Hepatocyte (in vitro differentiated cells): ENCODE results near the gene GJD3. TPM values are rescaled to one million over a fixed set of nuclear protein-coding genes. Genes with fewer than 3 reads are reported as not detected.

Experiments used
- DNase-seq: peaks from one replicate; pipeline ENCODE4 v3.0.0-alpha.2; 2016; ENCODE audit warnings: low spot score
- H2AFZ ChIP-seq: fragments of 200-600 bp; sonication (generic); 2 replicates; pipeline ENCODE4 v1.6.0; 2016; ENCODE audit warnings: antibody characterized with exemption, mild to moderate bottlenecking
- H3K27ac ChIP-seq: fragments of 200-600 bp; sonication (generic); 2 replicates; pipeline ENCODE4 v1.5.1; 2016; ENCODE audit warnings: mild to moderate bottlenecking
- H3K27me3 ChIP-seq: fragments of 200-600 bp; sonication (generic); 2 replicates; pipeline ENCODE4 v1.6.1; 2016
- H3K36me3 ChIP-seq: fragments of 200-600 bp; sonication (generic); replicated peaks from 2 replicates; pipeline ENCODE4 v1.5.1; 2016; ENCODE audit warnings: low read depth; ENCODE audit not compliant: insufficient read depth
- H3K4me1 ChIP-seq: fragments of 200-600 bp; sonication (generic); 2 replicates; pipeline ENCODE4 v1.5.1; 2016; ENCODE audit warnings: mild to moderate bottlenecking, moderate library complexity; ENCODE audit not compliant: insufficient read depth
- H3K4me2 ChIP-seq: fragments of 200-600 bp; sonication (generic); 2 replicates; pipeline ENCODE4 v1.6.0; 2016
- H3K4me3 ChIP-seq: fragments of 200-600 bp; sonication (generic); 2 replicates; pipeline ENCODE4 v1.5.1; 2016; ENCODE audit warnings: mild to moderate bottlenecking
- H3K79me2 ChIP-seq: fragments of 200-600 bp; sonication (generic); 2 replicates; pipeline ENCODE4 v1.6.0; 2017; ENCODE audit warnings: mild to moderate bottlenecking
- H3K9me2 ChIP-seq: fragments of 200-600 bp; sonication (generic); replicated peaks from 2 replicates; pipeline ENCODE4 v1.6.0; 2017; ENCODE audit warnings: mild to moderate bottlenecking; ENCODE audit not compliant: insufficient read depth
- H3K9me3 ChIP-seq: fragments of 200-600 bp; sonication (generic); 2 replicates; pipeline ENCODE4 v1.5.1; 2016; ENCODE audit warnings: low read depth, mild to moderate bottlenecking
- H4K20me1 ChIP-seq: fragments of 200-600 bp; sonication (generic); 2 replicates; pipeline ENCODE4 v1.6.0; 2016; ENCODE audit warnings: mild to moderate bottlenecking; ENCODE audit not compliant: insufficient read depth, poor library complexity, severe bottlenecking
- CTCF ChIP-seq: fragments of 200-600 bp; sonication (generic); IDR thresholded peaks from 2 replicates; pipeline ENCODE4 v1.5.1; 2016; ENCODE audit warnings: antibody characterized with exemption, mild to moderate bottlenecking; ENCODE audit not compliant: poor library complexity
- EZH2 ChIP-seq: fragments of 200-600 bp; sonication (generic); IDR thresholded peaks from 2 replicates; pipeline ENCODE4 v1.6.1; 2016; ENCODE audit warnings: antibody characterized with exemption, mild to moderate bottlenecking, borderline replicate concordance
- EZH2phosphoT487 ChIP-seq: fragments of 200-600 bp; sonication (generic); IDR thresholded peaks from one replicate; pipeline ENCODE4 v1.6.1; 2018; ENCODE audit warnings: antibody characterized with exemption, mild to moderate bottlenecking, low read depth, moderate library complexity; ENCODE audit not compliant: unreplicated experiment, severe bottlenecking
- WGBS: methylation state at CpG from one replicate; pipeline ENCODE4 v1.1.6; 2016; ENCODE audit warnings: low lambda C conversion rate; ENCODE audit errors: missing lambda C conversion rate; 5-methylcytosine and 5-hydroxymethylcytosine counted together
- polyA plus RNA-seq: library from polyadenylated mRNA; unstranded; fragments of >200 nt; fragmentation: Nextera tagmentation; extraction: Ambion mirVana; gene quantifications from 2 replicates; pipeline ENCODE4 v1.2.1, GENCODE V29; 2016
- total RNA-seq: library from RNA; depleted of rRNA; stranded (reverse); fragments of >200 nt; gene quantifications from 2 replicates; pipeline ENCODE4 v1.2.3, GENCODE V29; 2014

The GJD3 gene
- total and polyA plus RNA-seq, 2 experiments from 2014 or later, result 0.47 to 3.8 TPM

GRCh38 chr17:40363111-40363827 is 1.3 kb downstream of the GJD3 start:
- H3K9me2 ChIP-seq, result no peaks in the 10 kb centered on the region
- peaks cover 5% of the 10 kb centered on the region for H3K4me1 ChIP-seq
- no peaks in the 10 kb centered on the region for H3K9me3 ChIP-seq
- TF ChIP-seq EZH2 (no peak), EZH2phosphoT487 (no peak), CTCF (no peak)
- peak; percentile 60 for DNase-seq
- no peak overlapping the region for H3K27ac ChIP-seq
- H4K20me1 ChIP-seq, result no peaks in the 10 kb centered on the region
- H3K36me3 ChIP-seq, result no peaks in the 10 kb centered on the region
- H2AFZ ChIP-seq, result peak overlapping the region; percentile 89
- H3K4me2 ChIP-seq, result peak overlapping the region; percentile 99
- peak overlapping the region; percentile 58 for H3K4me3 ChIP-seq
- no peaks in the 10 kb centered on the region for H3K79me2 ChIP-seq
- WGBS, result 2% methylated on average over 73 of the region's 91 CpGs
- peaks cover 10% of the 10 kb centered on the region for H3K27me3 ChIP-seq

GRCh38 chr17:40362696-40363110 is 1.8 kb downstream of the GJD3 start:
- Histone ChIP-seq H3K9me2 (no peaks in the 10 kb centered on the region), H4K20me1 (no peaks in the 10 kb centered on the region), H2AFZ (peak overlapping the region; percentile 89), H3K4me3 (peak overlapping the region; percentile 58), H3K27ac (no peak overlapping the region), H3K79me2 (no peaks in the 10 kb centered on the region), H3K27me3 (peaks cover 10% of the 10 kb centered on the region), H3K4me2 (peak overlapping the region; percentile 99), H3K9me3 (no peaks in the 10 kb centered on the region), H3K36me3 (no peaks in the 10 kb centered on the region), H3K4me1 (peaks cover 5% of the 10 kb centered on the region)
- TF ChIP-seq EZH2phosphoT487, result no peak
- TF ChIP-seq CTCF, result peak; percentile 74
- DNase-seq, result peak; percentile 91
- under 1% methylated on average over 31 of the region's 58 CpGs for WGBS

- H3K4me2 ChIP-seq, result peak overlapping the region; percentile 99
- WGBS, result 81% methylated on average over 23 of the region's 24 CpGs
- no peaks in the 10 kb centered on the region for H4K20me1 ChIP-seq
- no peaks in the 10 kb centered on the region for H3K9me2 ChIP-seq
- H3K27me3 ChIP-seq, result peaks cover 10% of the 10 kb centered on the region
- no peak overlapping the region for H3K27ac ChIP-seq
- no peaks in the 10 kb centered on the region for H3K36me3 ChIP-seq
- H3K4me1 ChIP-seq, result peaks cover 5% of the 10 kb centered on the region
- no peak for DNase-seq
- H2AFZ ChIP-seq, result peak overlapping the region; percentile 41
- H3K79me2 ChIP-seq, result no peaks in the 10 kb centered on the region
- no peaks in the 10 kb centered on the region for H3K9me3 ChIP-seq
- TF ChIP-seq EZH2 (no peak), EZH2phosphoT487 (no peak), CTCF (no peak)
- H3K4me3 ChIP-seq, result no peak overlapping the region
Measured at GRCh38 chr17:40361925-40362695, 2.4 kb downstream of the GJD3 start.
